Testis (tissue), 2 donors: ENCODE data around the gene PTPRS.

ENCODE experiments used
- POLR2A ChIP-seq: fragments of 450-650 bp; IDR thresholded peaks from one replicate; pipeline ENCODE4 v1.6.1; 2017; ENCODE audit warnings: antibody characterized with exemption, mild to moderate bottlenecking, moderate library complexity
- TF ChIP-seq, protein P1 (sequence below), 3 experiments: fragments of 450-650 bp in 2 of 3; fragments of 200-600 bp in 1 of 3; sonication (generic) in 1 of 3; IDR thresholded peaks; one replicate each; pipeline ENCODE4 v1.5.1; 2016 to 2019; ENCODE audit warnings: antibody characterized with exemption in 3 of 3, mild to moderate bottlenecking in 2 of 3, moderate library complexity in 1 of 3

- TF ChIP-seq, protein P1, sequence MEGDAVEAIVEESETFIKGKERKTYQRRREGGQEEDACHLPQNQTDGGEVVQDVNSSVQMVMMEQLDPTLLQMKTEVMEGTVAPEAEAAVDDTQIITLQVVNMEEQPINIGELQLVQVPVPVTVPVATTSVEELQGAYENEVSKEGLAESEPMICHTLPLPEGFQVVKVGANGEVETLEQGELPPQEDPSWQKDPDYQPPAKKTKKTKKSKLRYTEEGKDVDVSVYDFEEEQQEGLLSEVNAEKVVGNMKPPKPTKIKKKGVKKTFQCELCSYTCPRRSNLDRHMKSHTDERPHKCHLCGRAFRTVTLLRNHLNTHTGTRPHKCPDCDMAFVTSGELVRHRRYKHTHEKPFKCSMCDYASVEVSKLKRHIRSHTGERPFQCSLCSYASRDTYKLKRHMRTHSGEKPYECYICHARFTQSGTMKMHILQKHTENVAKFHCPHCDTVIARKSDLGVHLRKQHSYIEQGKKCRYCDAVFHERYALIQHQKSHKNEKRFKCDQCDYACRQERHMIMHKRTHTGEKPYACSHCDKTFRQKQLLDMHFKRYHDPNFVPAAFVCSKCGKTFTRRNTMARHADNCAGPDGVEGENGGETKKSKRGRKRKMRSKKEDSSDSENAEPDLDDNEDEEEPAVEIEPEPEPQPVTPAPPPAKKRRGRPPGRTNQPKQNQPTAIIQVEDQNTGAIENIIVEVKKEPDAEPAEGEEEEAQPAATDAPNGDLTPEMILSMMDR (IDR thresholded peaks at IDR 0.05) = no peak
- no peak for TF ChIP-seq POLR2A
These were observed 5.3 kb upstream of the PTPRS start for GRCh38 chr19:5345895-5346386.
